Measurements from ENCODE around the gene DUS1L.

DUS1L gene

DNA sequence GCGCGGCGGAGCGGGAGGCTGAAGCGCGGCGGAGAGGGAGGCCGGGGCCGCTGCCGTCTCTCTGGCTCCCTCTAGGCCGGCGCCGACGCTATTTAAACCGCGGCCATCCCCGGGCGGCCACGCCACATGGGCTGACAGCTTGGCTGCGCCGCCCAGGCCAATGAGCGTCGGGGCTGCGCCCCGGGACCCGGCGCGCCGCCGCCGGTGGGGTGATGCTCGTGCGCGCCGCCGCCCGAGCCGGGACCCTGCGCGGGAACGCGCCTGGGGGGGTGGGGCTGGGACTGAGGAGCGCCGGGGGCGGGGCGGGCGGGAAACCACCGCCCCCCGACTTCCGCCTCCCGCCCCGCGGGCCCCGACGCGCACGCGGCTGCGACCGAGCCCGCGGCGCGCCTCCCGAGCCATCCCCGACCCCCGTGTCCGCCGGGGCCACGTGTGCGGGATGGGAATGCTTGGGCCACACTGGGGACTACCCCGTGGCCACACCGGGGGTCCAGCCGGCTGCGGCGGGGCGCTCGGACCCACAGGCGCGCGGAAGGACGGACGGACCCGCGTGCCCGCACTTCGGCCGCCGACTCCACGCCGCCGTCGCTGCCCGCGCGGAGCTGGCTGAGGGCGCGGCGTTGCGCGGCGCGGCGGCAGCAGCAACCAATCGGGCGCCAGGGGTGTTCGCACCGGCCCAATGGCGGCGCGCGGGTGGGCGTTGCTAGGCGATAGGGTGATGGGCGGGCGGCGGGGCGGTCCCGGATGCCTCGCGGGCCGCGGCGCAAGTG lies 32.8 kb upstream of the DUS1L start, which contains the start of gene FASN:
FASN (minus strand) TSS at position 68 of the 770 bp plus-strand sequence. CDS start 1,791 bp downstream, outside the sequence.
- Histone ChIP-seq H3K9ac (ENCODE audit: low read length) (peak within 1 kb of the TSS; percentile 74), H3K36me3 (ENCODE audit: control insufficient read depth, insufficient read depth, low read length) (peaks cover under 1% of the 10 kb centered on the region), H3K4me3 (ENCODE audit: low read length) (peak within 1 kb of the TSS; percentile 18), H3K9me3 (ENCODE audit: control insufficient read depth, low read length) (no peaks in the 10 kb centered on the region), H3K27me3 (ENCODE audit: control insufficient read depth, insufficient read depth, low read length) (no peaks in the 10 kb centered on the region), H3K4me1 (ENCODE audit: control insufficient read depth, insufficient read depth, low read length) (peaks cover 50% of the 10 kb centered on the region)

DNA sequence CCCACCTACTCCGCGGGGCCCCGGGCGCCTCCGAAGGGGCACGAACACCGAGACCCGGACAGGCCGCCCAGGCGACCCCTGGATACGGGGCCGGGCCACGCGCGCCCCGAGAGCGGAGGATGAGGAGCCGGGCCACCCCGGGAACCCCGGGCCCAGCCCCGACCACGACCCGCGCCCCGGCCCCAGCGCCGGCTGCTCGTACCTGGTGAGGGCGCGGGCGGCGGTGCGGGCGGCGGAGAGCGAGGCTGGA lies 32.2 kb upstream of the DUS1L start:
- Histone ChIP-seq H3K36me3 (ENCODE audit: control insufficient read depth, insufficient read depth, low read length) (peaks cover 5% of the 10 kb centered on the region), H3K4me1 (ENCODE audit: control insufficient read depth, insufficient read depth, low read length) (peaks cover 47% of the 10 kb centered on the region), H3K9me3 (ENCODE audit: control insufficient read depth, low read length) (no peaks in the 10 kb centered on the region), H3K27me3 (ENCODE audit: control insufficient read depth, insufficient read depth, low read length) (no peaks in the 10 kb centered on the region), H3K4me3 (ENCODE audit: low read length) (peak overlapping the region; percentile 18), H3K9ac (ENCODE audit: low read length) (peak overlapping the region; percentile 74)

- Histone ChIP-seq H3K9me3 (ENCODE audit: control insufficient read depth, low read length) (no peaks in the 10 kb centered on the region), H3K4me1 (ENCODE audit: control insufficient read depth, insufficient read depth, low read length) (peaks cover 47% of the 10 kb centered on the region), H3K27me3 (ENCODE audit: control insufficient read depth, insufficient read depth, low read length) (no peaks in the 10 kb centered on the region), H3K4me3 (ENCODE audit: low read length) (peak overlapping the region; percentile 18), H3K9ac (ENCODE audit: low read length) (peak overlapping the region; percentile 74), H3K36me3 (ENCODE audit: control insufficient read depth, insufficient read depth, low read length) (peaks cover 5% of the 10 kb centered on the region)
Observed at GRCh38 chr17:82097184-82097918, 31.7 kb upstream of the DUS1L start.

GRCh38 chr17:82096709-82097183 lies 31.1 kb upstream of the DUS1L start:
- peak overlapping the region; percentile 74 for H3K9ac ChIP-seq (ENCODE audit: low read length)
- H3K9me3 ChIP-seq (ENCODE audit: control insufficient read depth, low read length) = no peaks in the 10 kb centered on the region
- peak overlapping the region; percentile 18 for H3K4me3 ChIP-seq (ENCODE audit: low read length)
- peaks cover 45% of the 10 kb centered on the region for H3K4me1 ChIP-seq (ENCODE audit: control insufficient read depth, insufficient read depth, low read length)
- no peaks in the 10 kb centered on the region for H3K27me3 ChIP-seq (ENCODE audit: control insufficient read depth, insufficient read depth, low read length)
- H3K36me3 ChIP-seq (ENCODE audit: control insufficient read depth, insufficient read depth, low read length) = peaks cover 5% of the 10 kb centered on the region

GRCh38 chr17:82095777-82096708 lies 30.4 kb upstream of the DUS1L start:
- Histone ChIP-seq H3K27me3 (ENCODE audit: control insufficient read depth, insufficient read depth, low read length) (no peaks in the 10 kb centered on the region), H3K4me1 (ENCODE audit: control insufficient read depth, insufficient read depth, low read length) (peaks cover 38% of the 10 kb centered on the region), H3K4me3 (ENCODE audit: low read length) (no peak overlapping the region), H3K9me3 (ENCODE audit: control insufficient read depth, low read length) (no peaks in the 10 kb centered on the region), H3K9ac (ENCODE audit: low read length) (peak overlapping the region; percentile 74), H3K36me3 (ENCODE audit: control insufficient read depth, insufficient read depth, low read length) (peaks cover 6% of the 10 kb centered on the region)

DNA sequence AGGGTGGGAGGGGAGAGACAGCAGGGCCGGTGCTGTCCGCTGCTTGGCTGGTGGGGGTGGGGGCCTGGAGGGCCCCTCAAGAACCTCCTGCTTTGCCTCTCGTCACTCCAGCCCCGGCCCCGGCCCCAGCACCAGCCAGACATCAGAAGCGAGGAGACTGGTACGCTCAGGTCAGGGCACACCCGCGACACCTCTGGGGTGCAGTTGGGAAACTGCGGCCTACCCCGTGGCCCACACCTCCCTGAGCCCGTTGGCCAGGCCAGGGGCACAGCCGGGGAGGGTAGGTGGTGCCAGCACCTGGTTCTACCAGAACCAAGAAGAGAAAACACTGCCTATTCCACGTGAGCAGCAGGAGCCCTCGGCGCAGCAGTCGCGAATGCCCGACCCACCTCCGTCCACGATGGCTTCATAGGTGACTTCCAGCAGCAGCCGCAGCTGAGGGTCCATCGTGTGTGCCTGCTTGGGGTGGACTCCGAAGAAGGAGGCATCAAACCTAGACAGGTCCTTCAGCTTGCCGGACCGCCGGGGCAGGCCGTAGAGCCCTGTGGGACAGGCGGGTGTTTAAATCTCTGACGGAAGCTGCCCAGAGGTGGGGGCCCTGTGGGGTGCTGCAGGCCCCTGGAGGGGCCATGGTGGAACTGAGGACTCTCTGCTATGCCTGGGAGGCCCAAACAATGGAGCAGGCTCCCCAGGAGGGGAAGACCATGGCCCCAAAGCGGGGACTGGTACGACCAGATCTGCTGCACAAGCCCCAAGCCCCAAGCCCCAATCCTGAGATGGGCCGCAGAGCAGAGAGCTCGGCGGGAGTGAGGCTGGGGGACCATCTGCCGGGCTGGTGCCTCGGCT lies 29.6 kb upstream of the DUS1L start:
- Histone ChIP-seq H3K27me3 (ENCODE audit: control insufficient read depth, insufficient read depth, low read length) (no peaks in the 10 kb centered on the region), H3K4me3 (ENCODE audit: low read length) (no peak overlapping the region), H3K9me3 (ENCODE audit: control insufficient read depth, low read length) (no peaks in the 10 kb centered on the region), H3K4me1 (ENCODE audit: control insufficient read depth, insufficient read depth, low read length) (peaks cover 31% of the 10 kb centered on the region), H3K9ac (ENCODE audit: low read length) (peak overlapping the region; percentile 8), H3K36me3 (ENCODE audit: control insufficient read depth, insufficient read depth, low read length) (peaks cover 14% of the 10 kb centered on the region)

GRCh38 chr17:82092995-82093751 lies 27.6 kb upstream of the DUS1L start:
- H3K4me1 ChIP-seq (ENCODE audit: control insufficient read depth, insufficient read depth, low read length) = peaks cover 17% of the 10 kb centered on the region
- H3K9me3 ChIP-seq (ENCODE audit: control insufficient read depth, low read length) = no peaks in the 10 kb centered on the region
- peaks cover 28% of the 10 kb centered on the region for H3K36me3 ChIP-seq (ENCODE audit: control insufficient read depth, insufficient read depth, low read length)
- no peaks in the 10 kb centered on the region for H3K27me3 ChIP-seq (ENCODE audit: control insufficient read depth, insufficient read depth, low read length)
- H3K9ac ChIP-seq (ENCODE audit: low read length) = no peak overlapping the region
- no peak overlapping the region for H3K4me3 ChIP-seq (ENCODE audit: low read length)

DNA sequence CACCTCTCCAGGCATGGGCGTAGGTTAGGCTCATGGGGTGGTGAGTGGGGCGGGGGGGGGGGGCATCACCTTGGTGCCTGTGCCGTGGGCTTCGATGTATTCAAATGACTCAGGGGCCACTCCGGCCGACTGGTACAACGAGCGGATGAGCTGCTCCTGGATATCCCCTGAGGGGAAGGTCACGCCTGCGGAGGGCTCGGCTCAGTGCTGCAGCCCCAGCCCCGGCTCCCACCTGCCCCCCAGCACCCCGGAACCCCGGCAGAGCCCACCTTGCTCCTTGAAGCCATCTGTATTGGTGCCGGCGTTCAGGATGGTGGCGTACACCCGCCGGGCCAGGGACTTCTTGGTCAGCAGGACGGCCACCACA lies 27.0 kb upstream of the DUS1L start:
- H3K4me1 ChIP-seq (ENCODE audit: control insufficient read depth, insufficient read depth, low read length) = peaks cover 17% of the 10 kb centered on the region
- no peaks in the 10 kb centered on the region for H3K9me3 ChIP-seq (ENCODE audit: control insufficient read depth, low read length)
- no peak overlapping the region for H3K9ac ChIP-seq (ENCODE audit: low read length)
- no peak overlapping the region for H3K4me3 ChIP-seq (ENCODE audit: low read length)
- H3K27me3 ChIP-seq (ENCODE audit: control insufficient read depth, insufficient read depth, low read length) = no peaks in the 10 kb centered on the region
- H3K36me3 ChIP-seq (ENCODE audit: control insufficient read depth, insufficient read depth, low read length) = peaks cover 33% of the 10 kb centered on the region

DNA sequence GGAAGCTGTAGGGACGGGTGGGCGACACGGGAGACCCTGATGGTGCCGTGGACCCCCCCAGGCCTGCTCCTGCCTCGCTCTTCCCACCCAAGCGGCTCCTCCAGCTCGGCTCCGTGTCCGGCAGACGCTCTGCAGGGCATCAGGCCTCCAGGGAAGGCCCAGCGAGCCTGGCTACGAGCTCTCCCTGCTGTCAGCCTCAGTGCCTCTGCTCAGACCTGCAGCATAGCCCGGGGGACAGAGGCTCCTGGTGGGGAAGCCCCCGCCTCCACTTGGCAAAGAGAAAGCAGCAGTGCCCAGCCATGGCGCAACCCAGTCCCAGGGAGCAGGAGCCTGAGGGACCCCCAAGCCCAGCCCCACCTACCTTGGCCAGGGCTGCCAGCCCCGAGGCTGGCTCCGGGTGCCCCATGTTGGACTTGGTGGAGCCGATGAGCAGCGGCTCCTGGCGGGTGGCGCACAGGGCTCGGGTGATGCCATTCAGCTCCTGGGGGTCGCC lies 26.5 kb upstream of the DUS1L start:
- Histone ChIP-seq H3K27me3 (ENCODE audit: control insufficient read depth, insufficient read depth, low read length) (no peaks in the 10 kb centered on the region), H3K4me3 (ENCODE audit: low read length) (no peak overlapping the region), H3K36me3 (ENCODE audit: control insufficient read depth, insufficient read depth, low read length) (peaks cover 37% of the 10 kb centered on the region), H3K4me1 (ENCODE audit: control insufficient read depth, insufficient read depth, low read length) (peaks cover 16% of the 10 kb centered on the region), H3K9ac (ENCODE audit: low read length) (no peak overlapping the region), H3K9me3 (ENCODE audit: control insufficient read depth, low read length) (no peaks in the 10 kb centered on the region)

- Histone ChIP-seq H3K9ac (ENCODE audit: low read length) (no peak overlapping the region), H3K9me3 (ENCODE audit: control insufficient read depth, low read length) (no peaks in the 10 kb centered on the region), H3K36me3 (ENCODE audit: control insufficient read depth, insufficient read depth, low read length) (peaks cover 37% of the 10 kb centered on the region), H3K4me1 (ENCODE audit: control insufficient read depth, insufficient read depth, low read length) (peaks cover 10% of the 10 kb centered on the region), H3K27me3 (ENCODE audit: control insufficient read depth, insufficient read depth, low read length) (no peaks in the 10 kb centered on the region), H3K4me3 (ENCODE audit: low read length) (no peak overlapping the region)
Observed at GRCh38 chr17:82091264-82092066, 25.9 kb upstream of the DUS1L start.
